Natural killer cell (primary cell): Measurements from ENCODE around the gene OPA3. TPM values are rescaled to one million over a fixed set of nuclear protein-coding genes. Genes with fewer than 3 reads are reported as not detected.

Experiments used
- ATAC-seq, 3 donors: fragments of 150-1000 bp in 2 of 3; fragments of 200-7000 bp in 1 of 3; cut with Tn5 transposase; 1 replicate in 1 of 3; 2 replicates in 2 of 3; pipeline ENCODE4 v1.10.0; 2021; ENCODE audit warnings: mild to moderate bottlenecking in 2 of 3, moderate library complexity in 2 of 3
- DNase-seq, 2 donors: peaks; one replicate each; pipeline versions ENCODE4 v3.0.0 to v3.0.0-alpha.2; 2013 to 2021; ENCODE audit warnings: mixed read lengths in 1 of 2
- H3K27ac ChIP-seq: one replicate; pipeline ENCODE4 v1.5.1; 2013; ENCODE audit warnings: mild to moderate bottlenecking, low read length
- H3K27me3 ChIP-seq: one replicate; pipeline ENCODE4 v1.6.1; 2013; ENCODE audit warnings: low read length; ENCODE audit not compliant: control insufficient read depth, insufficient read depth
- H3K36me3 ChIP-seq: one replicate; pipeline ENCODE4 v1.6.1; 2013; ENCODE audit warnings: low read length; ENCODE audit not compliant: control insufficient read depth, insufficient read depth
- H3K4me1 ChIP-seq: one replicate; pipeline ENCODE4 v1.6.1; 2013; ENCODE audit warnings: low read length; ENCODE audit not compliant: control insufficient read depth, insufficient read depth
- H3K4me3 ChIP-seq: one replicate; pipeline ENCODE4 v1.5.1; 2013; ENCODE audit warnings: low read length
- H3K9me3 ChIP-seq: one replicate; pipeline ENCODE4 v1.6.1; 2013; ENCODE audit warnings: low read length; ENCODE audit not compliant: control insufficient read depth, insufficient read depth
- H3K27ac Mint-ChIP-seq, 2 donors: one replicate each; pipeline ENCODE4 v1.8.0; 2022; ENCODE audit warnings: mild to moderate bottlenecking in 2 of 2, mixed read lengths in 2 of 2, moderate library complexity in 1 of 2
- H3K27me3 Mint-ChIP-seq, 2 donors: one replicate each; pipeline ENCODE4 v1.8.0; 2022; ENCODE audit warnings: low read depth in 2 of 2, mixed read lengths in 2 of 2
- H3K36me3 Mint-ChIP-seq: one replicate; pipeline ENCODE4 v1.8.0; 2022; ENCODE audit warnings: mixed read lengths
- H3K4me1 Mint-ChIP-seq, 2 donors: one replicate each; pipeline ENCODE4 v1.8.0; 2022; ENCODE audit warnings: mixed read lengths in 2 of 2
- H3K4me3 Mint-ChIP-seq: one replicate; pipeline ENCODE4 v1.8.0; 2022; ENCODE audit warnings: mild to moderate bottlenecking, moderate library complexity, mixed read lengths
- H3K9me3 Mint-ChIP-seq, 2 donors: one replicate each; pipeline ENCODE4 v1.8.0; 2022; ENCODE audit warnings: mixed read lengths in 2 of 2
- CTCF ChIP-seq: fragments of 200-600 bp; IDR thresholded peaks from one replicate; pipeline ENCODE4 v1.8.0; 2022; ENCODE audit warnings: antibody characterized with exemption
- WGBS: methylation state at CpG from one replicate; pipeline ENCODE4 v1.1.7; 2013; ENCODE audit warnings: missing lambda C conversion rate; ENCODE audit not compliant: insufficient coverage; 5-methylcytosine and 5-hydroxymethylcytosine counted together
- intact Hi-C: fragments of 100-400 bp; cut with micrococcal nuclease; formaldehyde crosslinking; loops from one replicate; pipeline ENCODE4 v1.14.2; 2022
- total RNA-seq, 4 donors: library from RNA; stranded (reverse); fragments of 120-200 nt in 1 of 4; gene quantifications; one replicate each; pipeline versions ENCODE4 v1.2.3 to v1.2.4, GENCODE V29; 2013 to 2022

OPA3 gene
- total RNA-seq, 3 donors from 2014 or later (not counting 1 experiment from before 2014, with no cell fraction given): 8.2 to 10.4 (median 9.0) TPM

GRCh38 chr19:45494261-45494916 is 90.2 kb downstream of the OPA3 start:
- Histone ChIP-seq H3K27ac (no peak overlapping the region), H3K27me3 (peaks cover 24% of the 10 kb centered on the region), H3K9me3 (peaks cover 4% of the 10 kb centered on the region), H3K4me3 (no peak overlapping the region), H3K4me1 (peaks cover 48% of the 10 kb centered on the region), H3K36me3 (no peaks in the 10 kb centered on the region)
- intact Hi-C loops: no loop called here
- TF ChIP-seq CTCF: no peak
- no peak for ATAC-seq
- no peak overlapping the region for H3K4me3 Mint-ChIP-seq
- 95% methylated on average over 39 of the region's 39 CpGs for WGBS
- H3K4me1 Mint-ChIP-seq: peaks cover 30 to 46% of the 10 kb centered on the region in 2 donors
- no peak for DNase-seq
- no peaks in the 10 kb centered on the region for H3K9me3 Mint-ChIP-seq
- H3K36me3 Mint-ChIP-seq: no peaks in the 10 kb centered on the region
- peaks cover 10 to 31% of the 10 kb centered on the region in 2 donors for H3K27me3 Mint-ChIP-seq
- no peak overlapping the region for H3K27ac Mint-ChIP-seq

DNA sequence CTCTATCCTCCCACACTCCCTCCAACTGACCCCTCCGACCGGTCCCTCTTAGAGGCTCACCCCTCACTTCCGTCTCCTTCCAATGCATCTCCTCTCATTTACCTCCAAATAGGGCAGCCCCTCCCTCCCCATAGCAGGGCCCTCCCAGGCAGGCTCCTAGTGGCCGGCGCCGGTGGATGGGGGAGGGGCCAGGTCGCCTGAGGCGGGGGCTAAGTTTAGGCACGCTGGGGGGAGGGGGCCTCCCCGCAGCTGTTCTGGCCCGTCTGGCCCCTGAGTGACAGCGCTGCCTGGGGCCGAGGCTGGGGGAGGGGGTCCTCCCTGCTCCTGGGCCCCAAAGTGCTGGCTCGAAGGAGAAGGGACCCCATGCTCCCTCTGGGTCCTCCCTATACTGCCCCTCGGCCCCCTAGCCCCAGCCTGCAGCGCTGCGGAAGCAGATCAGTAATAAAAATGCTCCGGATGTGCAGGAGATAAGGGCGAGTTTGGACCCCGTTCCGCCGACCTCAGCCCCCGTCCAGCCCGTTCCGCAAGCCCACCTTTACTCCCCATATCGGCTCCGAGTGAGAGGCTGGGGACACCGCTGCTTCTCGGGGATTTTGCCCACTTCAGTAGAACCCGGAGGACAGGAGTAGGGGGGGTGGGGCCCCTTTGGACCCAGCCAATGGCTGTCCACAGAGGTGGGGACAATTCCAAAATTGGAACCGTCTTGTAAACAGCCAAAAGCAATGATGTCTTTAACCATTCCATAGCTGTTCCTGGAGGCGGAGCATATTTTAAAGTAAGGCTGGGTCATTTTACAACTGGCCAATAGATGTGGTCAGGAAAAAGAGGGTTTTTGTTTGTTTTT is 91.8 kb downstream of the OPA3 start:
- H3K9me3 ChIP-seq: no peaks in the 10 kb centered on the region
- H3K4me1 ChIP-seq: peaks cover 33% of the 10 kb centered on the region
- DNase-seq: no peak
- no peak for ATAC-seq
- H3K36me3 ChIP-seq: no peaks in the 10 kb centered on the region
- peaks cover 24% of the 10 kb centered on the region for H3K27me3 ChIP-seq
- Mint-ChIP-seq H3K27me3 (peaks cover 10 to 29% of the 10 kb centered on the region in 2 donors), H3K36me3 (no peaks in the 10 kb centered on the region), H3K27ac (no peak overlapping the region), H3K9me3 (no peaks in the 10 kb centered on the region), H3K4me1 (peaks cover 21 to 31% of the 10 kb centered on the region in 2 donors), H3K4me3 (no peak overlapping the region)
- intact Hi-C loops: loop anchor here (1.0 kb wide), 1 partner anchor 65 kb away; no protein-coding TSS in a partner anchor
- H3K27ac ChIP-seq: no peak overlapping the region
- no peak for TF ChIP-seq CTCF
- H3K4me3 ChIP-seq: no peak overlapping the region
- 7% methylated on average over 31 of the region's 32 CpGs for WGBS

DNA sequence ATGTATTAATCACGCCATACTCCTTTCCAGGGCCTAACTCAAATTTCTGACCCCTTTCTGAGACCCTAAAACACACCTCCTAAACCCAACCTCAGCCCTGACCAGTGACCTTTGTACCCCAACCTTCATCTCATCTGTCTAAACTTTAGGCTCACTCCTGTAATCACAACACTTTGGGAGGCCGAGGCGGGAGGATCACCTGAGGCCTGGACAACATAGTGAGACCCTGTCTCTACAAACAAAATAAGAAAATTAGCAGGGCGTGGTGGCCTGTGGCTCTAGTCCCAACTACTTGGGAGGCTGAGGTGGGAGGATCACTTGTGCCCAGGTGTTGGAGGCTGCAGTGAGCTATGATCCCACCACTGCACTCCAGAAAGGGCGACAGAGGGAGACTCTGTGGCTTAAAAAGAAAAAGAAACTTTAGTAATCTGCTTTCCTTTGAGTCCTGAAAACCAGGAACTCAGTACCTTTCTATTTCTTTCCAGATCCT is 92.4 kb downstream of the OPA3 start:
- Mint-ChIP-seq H3K4me1 (peaks cover 17 to 24% of the 10 kb centered on the region in 2 donors), H3K27ac (no peak overlapping the region), H3K9me3 (no peaks in the 10 kb centered on the region), H3K36me3 (no peaks in the 10 kb centered on the region), H3K4me3 (no peak overlapping the region), H3K27me3 (peaks cover 10 to 28% of the 10 kb centered on the region in 2 donors)
- H3K9me3 ChIP-seq: no peaks in the 10 kb centered on the region
- no peak overlapping the region for H3K27ac ChIP-seq
- TF ChIP-seq CTCF: no peak
- ATAC-seq (no peak), DNase-seq (no peak)
- peaks cover 24% of the 10 kb centered on the region for H3K27me3 ChIP-seq
- intact Hi-C loops: no loop called here
- no peak overlapping the region for H3K4me3 ChIP-seq
- H3K36me3 ChIP-seq: no peaks in the 10 kb centered on the region
- 92% methylated on average over 5 of the region's 5 CpGs for WGBS
- peaks cover 26% of the 10 kb centered on the region for H3K4me1 ChIP-seq
